ENCODE data around the gene TMEM184C. TPM values are rescaled to one million over a fixed set of nuclear protein-coding genes. Genes with fewer than 3 reads are reported as not detected.

TMEM184C gene
- total RNA-seq, 1 experiment from 2014 or later = 26.3 TPM

DNA sequence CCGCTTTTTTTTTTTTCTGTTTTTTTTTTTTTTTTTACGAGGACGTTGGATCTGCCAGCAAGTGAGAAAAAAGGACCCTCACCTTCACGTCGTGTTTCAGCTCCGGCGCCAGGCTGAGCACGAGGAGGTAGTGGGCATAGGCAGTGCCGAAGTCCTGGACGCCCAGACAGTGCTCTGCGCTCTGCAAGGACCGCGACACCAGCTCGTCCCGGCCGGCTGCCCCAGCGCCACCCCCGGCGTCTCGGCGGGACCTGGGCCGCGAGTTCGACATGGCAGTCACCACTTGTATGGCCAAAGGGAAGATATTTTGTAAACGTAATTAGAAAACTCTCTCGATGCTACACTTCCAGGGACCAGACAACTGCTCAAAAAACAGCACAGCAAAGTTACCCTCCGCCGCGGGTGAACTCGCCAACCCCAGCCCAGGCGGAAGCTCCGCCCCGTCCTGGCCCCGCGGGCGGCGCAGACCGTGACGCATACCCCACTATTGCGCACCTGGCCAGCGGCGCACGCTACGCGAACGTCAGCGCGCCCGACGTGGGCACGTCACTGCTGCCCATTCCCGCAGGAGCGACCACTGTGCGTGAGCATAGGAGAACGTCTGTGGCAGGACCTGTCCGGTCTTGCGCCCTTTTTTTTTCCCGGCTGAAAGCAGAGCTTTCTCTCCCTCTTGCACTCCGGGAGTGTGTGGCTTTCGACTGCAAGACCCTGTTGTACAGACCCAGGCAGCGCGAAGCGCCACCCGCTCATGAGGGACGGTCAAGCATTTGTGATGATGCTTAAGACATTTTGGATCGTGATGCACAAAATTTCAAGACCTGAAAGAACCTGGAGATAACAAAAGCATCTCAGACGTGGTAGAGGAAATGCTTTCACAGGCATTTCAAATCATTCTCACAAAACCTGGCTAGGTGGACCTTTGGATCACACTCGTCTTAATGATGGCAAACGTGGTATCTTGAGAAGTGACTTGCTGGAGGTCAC, 66.8 kb downstream of the TMEM184C start, which contains the start of gene PRMT9:
Gene PRMT9, minus strand, starts transcription at position 447 of the 984 bp plus-strand sequence. Its CDS starts 176 bp downstream, at position 271.
- in situ Hi-C loops (cut with HindIII; ENCODE audit: low pct_unique_long_range_greater_than_20kb, low sequenced_read_pairs) = no loop called here
- peak; percentile 86 for DNase-seq (ENCODE audit: low read depth, low spot score)

DNA sequence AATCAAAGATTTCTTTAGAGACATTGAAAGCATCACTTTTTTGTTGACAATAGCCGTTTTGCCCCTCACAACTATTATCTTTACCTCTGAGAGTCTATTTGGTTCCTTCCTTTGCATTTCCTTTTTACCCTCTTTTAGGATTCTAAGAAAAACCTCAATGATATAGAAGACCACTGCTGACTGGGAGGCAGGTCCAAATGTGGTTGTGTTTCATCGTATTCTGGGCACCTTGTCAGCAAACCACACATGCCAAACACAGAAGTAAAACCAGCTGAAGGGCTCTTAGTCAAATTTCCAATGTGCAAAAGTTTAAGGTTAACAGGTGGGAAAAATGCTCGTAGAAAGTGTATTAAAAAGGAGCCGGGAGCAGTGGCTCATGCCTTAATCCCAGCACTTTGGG, 71.9 kb downstream of the TMEM184C start:
- in situ Hi-C loops (cut with HindIII; ENCODE audit: low pct_unique_long_range_greater_than_20kb, low sequenced_read_pairs) = no loop called here
- no peak for DNase-seq (ENCODE audit: low read depth, low spot score)

GRCh38 chr4:147691820-147692219, 74.6 kb downstream of the TMEM184C start:
- no peak for DNase-seq (ENCODE audit: low read depth, low spot score)
- in situ Hi-C loops (cut with HindIII; ENCODE audit: low pct_unique_long_range_greater_than_20kb, low sequenced_read_pairs) = no loop called here

DNA sequence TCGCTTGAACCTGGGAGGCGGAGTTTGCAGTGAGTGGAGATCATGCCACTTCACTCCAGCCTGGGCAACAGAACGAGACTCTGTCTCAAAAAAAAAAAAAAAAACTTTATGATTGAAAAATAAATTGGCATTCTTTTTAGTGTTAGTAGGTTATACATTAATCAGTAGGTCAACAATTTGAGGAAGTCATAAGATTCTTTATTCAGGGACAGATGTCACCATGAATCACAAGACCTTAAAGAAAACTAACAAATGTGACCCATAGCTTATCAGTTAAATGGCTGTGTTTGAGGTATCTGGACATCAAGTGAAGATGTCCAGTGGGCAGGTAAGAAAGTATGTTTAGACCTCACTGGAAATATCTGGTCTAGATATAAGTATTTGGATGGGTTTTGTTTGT, 76.0 kb downstream of the TMEM184C start:
- no peak for DNase-seq (ENCODE audit: low read depth, low spot score)
- in situ Hi-C loops (cut with HindIII; ENCODE audit: low pct_unique_long_range_greater_than_20kb, low sequenced_read_pairs) = no loop called here

GRCh38 chr4:147696866-147697265, 79.7 kb downstream of the TMEM184C start:
- in situ Hi-C loops (cut with HindIII; ENCODE audit: low pct_unique_long_range_greater_than_20kb, low sequenced_read_pairs) = no loop called here
- no peak for DNase-seq (ENCODE audit: low read depth, low spot score)

- in situ Hi-C loops (cut with HindIII; ENCODE audit: low pct_unique_long_range_greater_than_20kb, low sequenced_read_pairs) = no loop called here
- DNase-seq (ENCODE audit: low read depth, low spot score) = no peak
These were observed 87.6 kb downstream of the TMEM184C start for GRCh38 chr4:147704846-147705245.

GRCh38 chr4:147707892-147708672, 90.9 kb downstream of the TMEM184C start:
- DNase-seq (ENCODE audit: low read depth, low spot score) = peak; percentile 62
- in situ Hi-C loops (cut with HindIII; ENCODE audit: low pct_unique_long_range_greater_than_20kb, low sequenced_read_pairs) = no loop called here

- in situ Hi-C loops (cut with HindIII; ENCODE audit: low pct_unique_long_range_greater_than_20kb, low sequenced_read_pairs) = no loop called here
- DNase-seq (ENCODE audit: low read depth, low spot score) = no peak
These were observed 92.8 kb downstream of the TMEM184C start for GRCh38 chr4:147709999-147710398.

- in situ Hi-C loops (cut with HindIII; ENCODE audit: low pct_unique_long_range_greater_than_20kb, low sequenced_read_pairs) = no loop called here
- DNase-seq (ENCODE audit: low read depth, low spot score) = no peak
These were observed 97.6 kb downstream of the TMEM184C start for GRCh38 chr4:147714575-147715401.

- in situ Hi-C loops (cut with HindIII; ENCODE audit: low pct_unique_long_range_greater_than_20kb, low sequenced_read_pairs) = no loop called here
- DNase-seq (ENCODE audit: low read depth, low spot score) = peak; percentile 14
These were observed 100.7 kb downstream of the TMEM184C start for GRCh38 chr4:147717878-147718277.

Other genes with a start within 250 kb of the TMEM184C start
- gene EDNRA, start 136.3 kb upstream of the TMEM184C start, total RNA-seq (2014; rRNA removed; shearing (Covaris generic)) = 0.08 and 0.13 TPM in 2 replicates
- 8.2 and 8.9 TPM in 2 replicates for gene PRMT9, start 66.8 kb downstream of the TMEM184C start, total RNA-seq (2014; rRNA removed; shearing (Covaris generic))
- gene ARHGAP10, start 114.7 kb downstream of the TMEM184C start, total RNA-seq (2014; rRNA removed; shearing (Covaris generic)) = 3.2 and 5.0 TPM in 2 replicates